HepG2 (cell line): ENCODE data around the gene TSKU. TPM values are rescaled to one million over a fixed set of nuclear protein-coding genes. Genes with fewer than 3 reads are reported as not detected.

Source experiments
- AHDC1 ChIP-seq: sonication (generic); formaldehyde crosslinking; IDR thresholded peaks from 2 replicates; pipeline ENCODE4 v1.5.1; 2020; ENCODE audit warnings: mild to moderate bottlenecking, missing genetic modification reagents, borderline replicate concordance
- ARNT ChIP-seq: fragments of 450-650 bp; IDR thresholded peaks from 2 replicates; pipeline ENCODE4 v1.6.1; 2017
- ARNT2 ChIP-seq: sonication (generic); formaldehyde crosslinking; IDR thresholded peaks from 2 replicates; pipeline ENCODE4 v1.8.0; 2022; ENCODE audit warnings: mild to moderate bottlenecking, low read depth, missing genetic modification reagents, moderate library complexity
- EED ChIP-seq: sonication (generic); formaldehyde crosslinking; IDR thresholded peaks from 2 replicates; pipeline ENCODE4 v1.5.0; 2020; ENCODE audit warnings: mild to moderate bottlenecking, missing genetic modification reagents
- GABPB1 ChIP-seq: IDR thresholded peaks from 2 replicates; pipeline ENCODE4 v1.6.1; 2016; ENCODE audit warnings: mild to moderate bottlenecking, missing genetic modification reagents, moderate library complexity, missing compliant biosample characterization
- GATA4 ChIP-seq: sonication (generic); IDR thresholded peaks from 2 replicates; pipeline ENCODE4 v1.6.1; 2016; ENCODE audit warnings: antibody characterized with exemption, low read depth, borderline replicate concordance
- HIVEP1 ChIP-seq: sonication (generic); formaldehyde crosslinking; IDR thresholded peaks from 2 replicates; pipeline ENCODE4 v1.4.0; 2020; ENCODE audit warnings: mild to moderate bottlenecking, missing genetic modification reagents
- IRF9 ChIP-seq: sonication (generic); formaldehyde crosslinking; IDR thresholded peaks from 2 replicates; pipeline ENCODE4 v1.8.0; 2022; ENCODE audit warnings: missing genetic modification reagents, mild to moderate bottlenecking, borderline replicate concordance
- IRX3 ChIP-seq: sonication (generic); formaldehyde crosslinking; IDR thresholded peaks from 2 replicates; pipeline ENCODE4 v1.8.1; 2023; ENCODE audit warnings: mild to moderate bottlenecking, low read depth, missing genetic modification reagents, borderline replicate concordance
- JDP2 ChIP-seq: sonication (generic); formaldehyde crosslinking; IDR thresholded peaks from 2 replicates; pipeline ENCODE4 v1.8.1; 2022; ENCODE audit warnings: missing genetic modification reagents, borderline replicate concordance
- JUN ChIP-seq: sonication (generic); formaldehyde crosslinking; IDR thresholded peaks from 2 replicates; pipeline ENCODE4 v1.4.0; 2020; ENCODE audit warnings: mild to moderate bottlenecking, missing genetic modification reagents
- KDM1A ChIP-seq: IDR thresholded peaks from 2 replicates; pipeline ENCODE4 v1.6.1; 2016; ENCODE audit warnings: missing compliant biosample characterization
- KLF13 ChIP-seq: sonication (generic); formaldehyde crosslinking; IDR thresholded peaks from 2 replicates; pipeline ENCODE4 v1.4.0; 2020; ENCODE audit warnings: mild to moderate bottlenecking, missing genetic modification reagents
- MLX ChIP-seq: IDR thresholded peaks from 2 replicates; pipeline ENCODE4 v1.6.1; 2016
- MTA1 ChIP-seq: sonication (generic); formaldehyde crosslinking; IDR thresholded peaks from 2 replicates; pipeline ENCODE4 v1.4.0; 2020; ENCODE audit warnings: missing genetic modification reagents, mild to moderate bottlenecking, borderline replicate concordance
- MYNN ChIP-seq: sonication (generic); formaldehyde crosslinking; IDR thresholded peaks from 2 replicates; pipeline ENCODE4 v1.4.0; 2020; ENCODE audit warnings: mild to moderate bottlenecking, low read depth, missing genetic modification reagents
- NR3C1 ChIP-seq: sonication (generic); formaldehyde crosslinking; IDR thresholded peaks from 2 replicates; pipeline ENCODE4 v1.4.0; 2020; ENCODE audit warnings: missing genetic modification reagents
- PHB2 ChIP-seq: fragments of 450-650 bp; IDR thresholded peaks from 2 replicates; pipeline ENCODE4 v1.6.1; 2018; ENCODE audit not compliant: partially characterized antibody
- RBM22 ChIP-seq: fragments of 200-400 bp; formaldehyde crosslinking; optimal IDR thresholded peaks from 2 replicates; pipeline ENCODE3; 2017; ENCODE audit warnings: mild to moderate bottlenecking, low read length, moderate library complexity
- RFX1 ChIP-seq: fragments of 450-650 bp; IDR thresholded peaks from 2 replicates; pipeline ENCODE4 v1.6.1; 2017
- TBX2 ChIP-seq: sonication (generic); formaldehyde crosslinking; IDR thresholded peaks from 2 replicates; pipeline ENCODE4 v1.5.0; 2020; ENCODE audit warnings: missing genetic modification reagents, mild to moderate bottlenecking, borderline replicate concordance
- TBX3 ChIP-seq: fragments of 450-650 bp; IDR thresholded peaks from 2 replicates; pipeline ENCODE4 v1.6.1; 2017; ENCODE audit warnings: antibody characterized with exemption, mild to moderate bottlenecking, inconsistent platforms, borderline replicate concordance
- TMF1 ChIP-seq: sonication (generic); formaldehyde crosslinking; IDR thresholded peaks from 2 replicates; pipeline ENCODE4 v1.8.1; 2022; ENCODE audit warnings: low read depth, missing genetic modification reagents
- ZNF382 ChIP-seq: sonication (generic); formaldehyde crosslinking; IDR thresholded peaks from 2 replicates; pipeline ENCODE4 v1.5.0; 2020; ENCODE audit warnings: missing genetic modification reagents, mild to moderate bottlenecking, borderline replicate concordance
- polyA plus RNA-seq, 8 experiments: library from polyadenylated mRNA; depleted of rRNA in 3 of 8; stranded (reverse) in 7 of 8; unstranded in 1 of 8; fragments of >200 nt; fragmentation: Illumina TruSeq in 4 of 8; extraction: Trizol in 4 of 8; gene quantifications; 2 replicates each; pipeline versions ENCODE4 v1.2.1 to v1.2.3, GENCODE V29; 2011 to 2016; ENCODE audit warnings: low read depth in 4 of 8, missing spikeins in 1 of 8, mixed read lengths in 1 of 8; ENCODE audit not compliant: insufficient read depth in 1 of 8
- total RNA-seq, 5 experiments: library from RNA; depleted of rRNA; stranded (reverse); fragments of >200 nt; fragmentation: Illumina TruSeq; extraction: Trizol; gene quantifications; 2 replicates each; pipeline ENCODE4 v1.2.3, GENCODE V29; 2016; ENCODE audit warnings: low read depth in 1 of 5

The TSKU gene
- total and polyA plus RNA-seq, 2 of the 13 experiments (the other 11 are each of a cell fraction or from before 2014, with no cell fraction given), result 20.3 to 21.4 TPM

GRCh38 chr11:76769645-76770586 lies 13.2 kb upstream of the TSKU start (continued):
- no peak for TF ChIP-seq GATA4
- no peak for TF ChIP-seq HIVEP1 (CRISPR knock-in tag)
- no peak for TF ChIP-seq TMF1 (CRISPR knock-in tag)
- TF ChIP-seq NR3C1 (CRISPR knock-in tag), result no peak
- peak; percentile 49; the same call in 1 of the 2 replicates for TF ChIP-seq TBX2
- no peak for TF ChIP-seq ARNT2 (CRISPR knock-in tag)
- peak; percentile 32; the same call in 1 of the 2 replicates for TF ChIP-seq MLX (CRISPR knock-in tag)
- peak; percentile 89; the same call in 1 of the 2 replicates for TF ChIP-seq MTA1
- TF ChIP-seq IRF9, result peak; percentile 55; the same call in 1 of the 2 replicates
- no peak for TF ChIP-seq ZNF382
- no peak for TF ChIP-seq IRX3 (CRISPR knock-in tag)
- TF ChIP-seq AHDC1 (CRISPR knock-in tag), result no peak
- TF ChIP-seq KLF13, result no peak
- no peak for TF ChIP-seq TBX3
- TF ChIP-seq RFX1, result no peak
- TF ChIP-seq PHB2, result no peak
- TF ChIP-seq EED, result no peak
- TF ChIP-seq GABPB1, result peak; percentile 27; the same call in 1 of the 2 replicates
- TF ChIP-seq RBM22, result no peak
- TF ChIP-seq ARNT, result no peak
- TF ChIP-seq MYNN, result no peak
- no peak for TF ChIP-seq JDP2 (CRISPR knock-in tag)
- no peak; the same call in 1 of the 2 replicates for TF ChIP-seq KDM1A (CRISPR knock-in tag)
- no peak for TF ChIP-seq JUN (CRISPR knock-in tag)
